ENCODE data around the gene GAB1.

DNA sequence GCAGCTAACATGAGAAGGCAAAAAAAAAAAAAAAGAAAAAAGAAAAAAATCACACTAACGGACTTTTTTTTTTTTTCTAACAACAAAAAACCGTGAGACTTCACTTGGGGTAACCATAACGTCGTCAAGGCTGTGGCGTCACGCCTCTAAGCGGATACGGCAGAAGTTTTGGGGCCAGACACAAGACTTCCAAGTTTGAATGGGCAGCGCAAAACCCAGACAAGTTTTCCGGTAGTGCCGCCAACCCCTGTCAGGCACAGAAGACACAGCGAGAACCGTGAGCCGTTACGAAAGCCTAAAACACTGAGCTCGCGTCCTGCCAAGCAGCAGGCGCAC, 176.3 kb downstream of the GAB1 start:
- TF ChIP-seq, protein P1, sequence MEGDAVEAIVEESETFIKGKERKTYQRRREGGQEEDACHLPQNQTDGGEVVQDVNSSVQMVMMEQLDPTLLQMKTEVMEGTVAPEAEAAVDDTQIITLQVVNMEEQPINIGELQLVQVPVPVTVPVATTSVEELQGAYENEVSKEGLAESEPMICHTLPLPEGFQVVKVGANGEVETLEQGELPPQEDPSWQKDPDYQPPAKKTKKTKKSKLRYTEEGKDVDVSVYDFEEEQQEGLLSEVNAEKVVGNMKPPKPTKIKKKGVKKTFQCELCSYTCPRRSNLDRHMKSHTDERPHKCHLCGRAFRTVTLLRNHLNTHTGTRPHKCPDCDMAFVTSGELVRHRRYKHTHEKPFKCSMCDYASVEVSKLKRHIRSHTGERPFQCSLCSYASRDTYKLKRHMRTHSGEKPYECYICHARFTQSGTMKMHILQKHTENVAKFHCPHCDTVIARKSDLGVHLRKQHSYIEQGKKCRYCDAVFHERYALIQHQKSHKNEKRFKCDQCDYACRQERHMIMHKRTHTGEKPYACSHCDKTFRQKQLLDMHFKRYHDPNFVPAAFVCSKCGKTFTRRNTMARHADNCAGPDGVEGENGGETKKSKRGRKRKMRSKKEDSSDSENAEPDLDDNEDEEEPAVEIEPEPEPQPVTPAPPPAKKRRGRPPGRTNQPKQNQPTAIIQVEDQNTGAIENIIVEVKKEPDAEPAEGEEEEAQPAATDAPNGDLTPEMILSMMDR (IDR thresholded peaks at IDR 0.05): no peak
- TF ChIP-seq POLR2A (IDR thresholded peaks at IDR 0.05): no peak
- TF ChIP-seq EP300 (IDR thresholded peaks at IDR 0.05): no peak

Measured in ovary (tissue), 3 donors.